Measurements from ENCODE around the gene ZNF385B.

The ZNF385B gene

DNA sequence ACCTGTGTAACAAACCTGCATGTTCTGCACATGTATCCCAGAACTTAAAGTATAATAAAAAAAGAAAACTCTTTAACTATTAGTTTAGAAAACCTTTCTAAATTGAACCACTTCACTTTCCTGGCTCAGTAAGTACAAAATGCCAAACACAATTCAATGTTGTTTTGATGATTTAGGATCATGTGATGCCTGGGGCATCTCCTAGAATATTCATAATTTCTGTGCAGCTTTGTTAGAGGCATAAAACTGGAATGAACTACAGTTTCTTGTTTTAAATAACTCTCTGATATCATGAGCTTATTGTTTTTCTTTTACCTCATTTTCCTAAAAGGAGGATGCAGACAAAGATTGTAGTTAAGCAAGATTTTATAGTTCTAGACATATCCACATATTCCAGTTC, 457.8 kb downstream of the ZNF385B start:
- DNase-seq (ENCODE audit: low read depth in 1 of 2, low spot score in 1 of 2): no peak

DNA sequence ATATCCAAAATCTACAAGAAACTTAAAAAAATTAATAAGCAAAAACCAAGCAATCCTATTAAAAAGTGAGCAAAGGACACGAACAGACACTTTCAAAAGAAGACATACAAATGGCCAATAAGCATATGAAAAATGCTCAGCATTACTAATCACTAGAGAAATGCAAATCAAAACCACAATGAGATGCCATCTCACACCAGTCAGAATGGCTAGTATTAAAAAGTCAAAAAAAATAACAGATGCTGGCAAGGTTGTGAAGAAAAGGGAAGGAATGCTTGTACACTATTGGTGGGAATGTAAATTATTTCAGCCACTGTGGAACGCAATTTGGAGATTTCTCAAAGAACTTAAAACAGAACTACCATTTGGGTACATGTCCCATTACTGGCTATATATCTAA, 467.9 kb downstream of the ZNF385B start:
- DNase-seq (ENCODE audit: low read depth in 1 of 2, low spot score in 1 of 2): no peak
